Memory B cell (primary cell): ENCODE results near the gene FHDC1.

ENCODE experiments used
- ATAC-seq: fragments of 150-1000 bp; cut with Tn5 transposase; 2 replicates; pipeline ENCODE4 v1.10.0; 2021; ENCODE audit warnings: low read depth, mild to moderate bottlenecking, moderate library complexity
- DNase-seq, 2 donors: peaks; one replicate each; pipeline ENCODE4 v3.0.0; 2022; ENCODE audit warnings: low spot score in 2 of 2
- H3K27ac Mint-ChIP-seq: one replicate; pipeline ENCODE4 v1.8.0; 2022; ENCODE audit warnings: mild to moderate bottlenecking, moderate library complexity, mixed read lengths
- H3K27me3 Mint-ChIP-seq: one replicate; pipeline ENCODE4 v1.8.0; 2022; ENCODE audit warnings: mixed read lengths
- H3K36me3 Mint-ChIP-seq: one replicate; pipeline ENCODE4 v1.8.0; 2022; ENCODE audit warnings: mild to moderate bottlenecking, mixed read lengths
- H3K4me1 Mint-ChIP-seq: one replicate; pipeline ENCODE4 v1.8.0; 2022; ENCODE audit warnings: mixed read lengths
- H3K4me3 Mint-ChIP-seq: one replicate; pipeline ENCODE4 v1.8.0; 2022; ENCODE audit warnings: mild to moderate bottlenecking, moderate library complexity, mixed read lengths
- H3K9me3 Mint-ChIP-seq: one replicate; pipeline ENCODE4 v1.8.0; 2022; ENCODE audit warnings: mixed read lengths

The FHDC1 gene

GRCh38 chr4:152919826-152920225 is 16.3 kb upstream of the FHDC1 start:
- ATAC-seq (no peak), DNase-seq (no peak)
- Mint-ChIP-seq H3K27ac (no peak overlapping the region), H3K27me3 (no peaks in the 10 kb centered on the region), H3K9me3 (peaks cover 10% of the 10 kb centered on the region), H3K36me3 (peaks cover 15% of the 10 kb centered on the region), H3K4me1 (no peaks in the 10 kb centered on the region), H3K4me3 (no peak overlapping the region)

GRCh38 chr4:152920768-152921167 is 15.4 kb upstream of the FHDC1 start:
- Mint-ChIP-seq H3K36me3 (peaks cover 15% of the 10 kb centered on the region), H3K27ac (no peak overlapping the region), H3K4me3 (no peak overlapping the region), H3K9me3 (peaks cover 10% of the 10 kb centered on the region), H3K4me1 (no peaks in the 10 kb centered on the region), H3K27me3 (no peaks in the 10 kb centered on the region)
- DNase-seq: no peak
- ATAC-seq: no peak

GRCh38 chr4:152921284-152921683 is 14.8 kb upstream of the FHDC1 start:
- no peak overlapping the region for H3K27ac Mint-ChIP-seq
- no peaks in the 10 kb centered on the region for H3K4me1 Mint-ChIP-seq
- H3K9me3 Mint-ChIP-seq: peaks cover 10% of the 10 kb centered on the region
- H3K36me3 Mint-ChIP-seq: peaks cover 14% of the 10 kb centered on the region
- ATAC-seq (no peak), DNase-seq (no peak)
- H3K27me3 Mint-ChIP-seq: no peaks in the 10 kb centered on the region
- H3K4me3 Mint-ChIP-seq: no peak overlapping the region

DNA sequence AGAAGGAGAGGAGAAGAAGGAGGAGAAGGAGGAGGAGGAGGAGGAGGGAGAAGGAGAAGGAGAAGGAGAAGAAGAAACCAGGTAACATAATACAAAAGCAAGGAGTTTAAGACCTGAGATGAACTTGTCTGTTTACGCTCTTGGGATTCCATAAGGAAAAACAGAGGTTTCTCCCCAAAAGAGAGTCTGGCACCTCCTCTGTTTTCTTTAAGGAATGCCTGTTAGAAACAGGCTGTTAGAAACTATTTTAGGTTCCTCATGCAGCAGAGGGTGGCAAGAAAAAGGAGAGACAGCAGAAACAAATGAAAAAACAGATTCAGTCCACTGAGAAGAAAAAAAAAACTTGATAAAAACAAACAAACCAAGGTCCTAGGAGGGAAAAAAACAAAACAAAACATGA is 10.3 kb upstream of the FHDC1 start:
- peaks cover 5% of the 10 kb centered on the region for H3K4me1 Mint-ChIP-seq
- no peak overlapping the region for H3K27ac Mint-ChIP-seq
- no peak for DNase-seq
- no peak for ATAC-seq
- peaks cover 6% of the 10 kb centered on the region for H3K27me3 Mint-ChIP-seq
- peaks cover 5% of the 10 kb centered on the region for H3K9me3 Mint-ChIP-seq
- H3K4me3 Mint-ChIP-seq: no peak overlapping the region
- peaks cover 6% of the 10 kb centered on the region for H3K36me3 Mint-ChIP-seq

DNA sequence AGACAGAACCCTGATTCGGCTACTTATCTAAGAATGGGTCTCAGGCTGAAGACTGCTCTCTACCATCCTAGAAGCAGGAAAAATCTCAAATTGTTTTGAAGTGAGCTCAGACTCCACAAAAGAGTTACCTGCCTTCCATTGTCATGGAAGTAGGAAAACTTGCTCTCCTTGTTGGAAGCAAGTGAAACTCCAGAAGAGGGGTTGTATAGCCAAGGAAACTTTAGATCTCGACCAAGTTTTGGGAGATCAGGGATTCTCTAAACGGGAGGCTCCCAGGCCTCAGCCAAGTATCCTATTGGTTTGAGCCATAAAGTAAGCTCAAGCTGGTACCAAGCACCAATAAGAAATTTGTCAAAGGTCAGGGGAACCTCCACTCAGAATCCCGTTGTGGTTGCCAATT is 9.2 kb upstream of the FHDC1 start:
- H3K9me3 Mint-ChIP-seq: no peaks in the 10 kb centered on the region
- H3K36me3 Mint-ChIP-seq: peaks cover under 1% of the 10 kb centered on the region
- H3K4me1 Mint-ChIP-seq: peaks cover 5% of the 10 kb centered on the region
- no peak overlapping the region for H3K4me3 Mint-ChIP-seq
- no peak for DNase-seq
- ATAC-seq: no peak
- peaks cover 7% of the 10 kb centered on the region for H3K27me3 Mint-ChIP-seq
- no peak overlapping the region for H3K27ac Mint-ChIP-seq

- ATAC-seq: no peak
- H3K36me3 Mint-ChIP-seq: no peaks in the 10 kb centered on the region
- peaks cover 5% of the 10 kb centered on the region for H3K4me1 Mint-ChIP-seq
- H3K9me3 Mint-ChIP-seq: no peaks in the 10 kb centered on the region
- H3K27me3 Mint-ChIP-seq: peaks cover 7% of the 10 kb centered on the region
- no peak for DNase-seq
- H3K27ac Mint-ChIP-seq: peak overlapping the region; percentile 6
- H3K4me3 Mint-ChIP-seq: no peak overlapping the region
Observed at GRCh38 chr4:152927737-152928136, 8.4 kb upstream of the FHDC1 start.

GRCh38 chr4:152928286-152928685 is 7.8 kb upstream of the FHDC1 start:
- ATAC-seq (no peak), DNase-seq (no peak)
- Mint-ChIP-seq H3K9me3 (no peaks in the 10 kb centered on the region), H3K4me3 (no peak overlapping the region), H3K27ac (peak overlapping the region; percentile 6), H3K27me3 (peaks cover 7% of the 10 kb centered on the region), H3K4me1 (peaks cover 5% of the 10 kb centered on the region), H3K36me3 (no peaks in the 10 kb centered on the region)

DNA sequence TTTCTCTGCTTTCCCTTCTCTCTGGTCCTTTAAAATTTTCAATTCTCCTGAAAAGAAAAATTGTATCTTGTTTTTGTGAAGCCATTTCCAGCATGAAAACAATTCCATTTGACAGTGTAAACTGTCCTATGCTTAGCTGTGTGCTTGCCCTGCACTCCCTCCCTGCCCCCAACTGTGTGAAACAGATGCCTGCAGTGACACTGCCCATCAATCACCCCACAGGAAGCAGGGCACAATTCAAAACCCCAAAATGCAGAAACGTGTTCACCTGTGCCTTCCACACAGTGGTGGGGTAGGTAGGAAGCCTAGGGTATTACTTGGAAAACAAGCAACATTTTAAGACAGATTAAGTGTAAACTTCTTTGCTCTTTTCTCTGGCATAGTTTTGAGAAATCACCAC is 6.2 kb upstream of the FHDC1 start:
- Mint-ChIP-seq H3K27ac (no peak overlapping the region), H3K4me3 (no peak overlapping the region), H3K4me1 (peaks cover 9% of the 10 kb centered on the region), H3K36me3 (no peaks in the 10 kb centered on the region), H3K27me3 (peaks cover 16% of the 10 kb centered on the region), H3K9me3 (no peaks in the 10 kb centered on the region)
- DNase-seq: no peak
- ATAC-seq: no peak

DNA sequence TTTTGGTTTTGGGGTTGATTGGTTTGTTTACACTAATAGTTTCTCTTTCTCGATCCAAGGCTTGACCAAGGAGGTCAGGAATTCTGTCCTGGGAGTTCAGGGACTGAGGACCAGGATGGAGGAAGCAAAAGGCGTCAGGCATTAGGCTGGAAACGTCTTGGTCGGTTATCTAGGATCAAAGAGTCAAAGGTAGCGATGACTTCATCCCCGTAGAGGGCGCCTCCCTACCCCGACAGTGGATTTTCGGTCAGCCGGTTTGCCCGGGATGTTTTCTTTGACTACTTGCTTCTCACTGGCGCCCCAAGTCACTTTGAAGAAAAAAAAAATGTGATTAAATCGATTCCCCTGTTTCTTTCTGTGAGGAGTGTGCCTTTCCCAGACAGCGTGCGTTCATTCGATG is 980 bp upstream of the FHDC1 start:
- no peaks in the 10 kb centered on the region for H3K9me3 Mint-ChIP-seq
- no peaks in the 10 kb centered on the region for H3K36me3 Mint-ChIP-seq
- ATAC-seq (no peak), DNase-seq (no peak)
- peaks cover 18% of the 10 kb centered on the region for H3K4me1 Mint-ChIP-seq
- peaks cover 21% of the 10 kb centered on the region for H3K27me3 Mint-ChIP-seq
- H3K4me3 Mint-ChIP-seq: peak overlapping the region; percentile 85
- no peak overlapping the region for H3K27ac Mint-ChIP-seq

DNA sequence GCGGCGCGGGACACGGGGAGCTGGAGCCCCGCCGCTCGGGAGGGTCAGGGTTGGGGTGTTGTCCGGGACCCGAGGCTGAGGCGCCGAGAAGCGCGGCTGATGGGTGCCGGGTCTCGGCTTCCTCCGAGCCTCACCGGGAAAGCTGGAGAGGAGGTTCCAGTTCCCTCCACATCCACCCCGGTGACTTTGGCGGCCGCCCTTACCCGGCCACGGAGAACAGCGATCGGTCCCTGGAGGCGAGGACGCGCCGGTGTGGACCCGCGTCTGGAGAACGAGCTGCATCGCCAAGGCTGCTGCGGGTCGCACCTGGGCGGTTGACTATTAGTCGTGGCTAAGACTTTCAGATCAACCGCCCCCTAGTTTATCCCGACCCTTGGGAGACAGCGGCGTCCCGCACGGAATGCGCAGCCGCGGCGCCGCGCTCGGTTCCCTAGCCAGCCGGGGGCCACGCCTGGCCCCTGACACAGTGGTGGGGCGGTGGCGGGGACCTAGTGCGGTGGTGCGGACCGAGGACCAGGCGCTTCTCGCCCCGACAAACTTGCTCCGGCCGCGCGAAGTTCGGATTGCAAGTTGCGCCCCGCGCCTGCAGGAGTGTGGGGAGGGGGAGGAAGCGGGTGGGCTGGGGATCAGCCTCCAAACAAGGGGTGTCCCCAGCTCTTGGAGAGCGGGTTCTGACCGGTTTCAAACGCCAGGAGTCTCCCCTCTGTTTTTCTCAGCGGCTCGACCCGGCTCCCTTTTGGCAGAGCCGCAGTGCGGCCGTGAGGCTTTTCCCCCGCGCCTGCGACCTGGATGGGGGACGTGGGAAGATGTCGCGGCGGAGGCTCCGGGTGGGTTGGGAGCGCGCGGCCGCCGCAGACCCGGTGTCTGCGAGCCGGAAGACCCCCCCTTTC is 568 bp downstream of the FHDC1 start:
- DNase-seq (peak; percentile 18 to 47), ATAC-seq (peak; percentile 28)
- Mint-ChIP-seq H3K4me1 (peaks cover 18% of the 10 kb centered on the region), H3K4me3 (peak overlapping the region; percentile 79), H3K27me3 (peaks cover 20% of the 10 kb centered on the region), H3K9me3 (no peaks in the 10 kb centered on the region), H3K27ac (no peak overlapping the region), H3K36me3 (no peaks in the 10 kb centered on the region)

GRCh38 chr4:152937336-152938236 is 1.5 kb downstream of the FHDC1 start:
- Mint-ChIP-seq H3K4me3 (peak overlapping the region; percentile 84), H3K27me3 (peaks cover 20% of the 10 kb centered on the region), H3K27ac (no peak overlapping the region), H3K4me1 (peaks cover 18% of the 10 kb centered on the region), H3K9me3 (no peaks in the 10 kb centered on the region), H3K36me3 (no peaks in the 10 kb centered on the region)
- peak; percentile 21 to 42 for DNase-seq
- ATAC-seq: peak; percentile 65

- no peaks in the 10 kb centered on the region for H3K9me3 Mint-ChIP-seq
- DNase-seq (no peak), ATAC-seq (no peak)
- H3K36me3 Mint-ChIP-seq: no peaks in the 10 kb centered on the region
- no peak overlapping the region for H3K27ac Mint-ChIP-seq
- peaks cover 20% of the 10 kb centered on the region for H3K27me3 Mint-ChIP-seq
- H3K4me3 Mint-ChIP-seq: peak overlapping the region; percentile 84
- H3K4me1 Mint-ChIP-seq: peaks cover 18% of the 10 kb centered on the region
Observed at GRCh38 chr4:152938237-152938947, 2.3 kb downstream of the FHDC1 start.

DNA sequence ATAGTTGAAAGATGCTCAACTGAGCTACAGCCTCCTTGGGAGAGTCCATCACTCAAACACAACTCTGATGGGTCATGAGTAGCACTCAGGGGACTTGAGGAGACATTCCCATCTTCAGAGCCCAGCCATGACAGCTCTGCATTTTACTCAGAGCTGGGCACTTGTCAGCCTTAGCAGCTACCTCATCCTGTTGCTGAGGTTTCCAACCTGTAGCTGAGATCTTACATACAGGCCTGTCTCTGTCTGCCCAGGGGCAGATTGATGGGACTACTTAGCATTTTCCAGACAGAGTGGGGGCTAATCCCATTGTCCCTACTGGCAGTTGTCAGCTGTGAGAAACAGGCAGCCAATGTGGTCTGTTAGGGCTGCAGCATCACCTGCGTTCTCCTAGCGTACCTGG is 3.5 kb downstream of the FHDC1 start:
- Mint-ChIP-seq H3K9me3 (no peaks in the 10 kb centered on the region), H3K36me3 (no peaks in the 10 kb centered on the region), H3K27me3 (peaks cover 12% of the 10 kb centered on the region), H3K4me1 (peaks cover 15% of the 10 kb centered on the region), H3K27ac (no peak overlapping the region), H3K4me3 (no peak overlapping the region)
- DNase-seq (no peak), ATAC-seq (no peak)

DNA sequence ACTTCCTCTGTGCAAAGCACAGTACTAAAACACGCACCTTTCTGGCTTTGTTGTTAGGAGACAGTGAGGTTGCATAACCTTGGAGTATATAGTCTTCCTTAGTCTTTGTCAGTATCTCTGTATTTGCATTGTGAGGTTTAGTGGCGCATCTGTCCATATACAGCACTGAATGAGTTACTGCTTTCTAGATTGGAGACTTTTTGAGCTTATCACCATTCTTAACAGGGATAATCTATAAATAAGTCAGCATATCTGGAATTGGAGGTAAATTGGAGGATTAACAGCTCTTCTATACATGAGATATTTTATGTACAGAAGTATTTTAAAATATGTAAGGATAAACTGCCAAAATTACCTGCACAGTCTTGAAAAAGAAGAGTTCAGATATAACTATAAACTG is 4.3 kb downstream of the FHDC1 start:
- Mint-ChIP-seq H3K27ac (no peak overlapping the region), H3K9me3 (no peaks in the 10 kb centered on the region), H3K4me3 (no peak overlapping the region), H3K27me3 (peaks cover 9% of the 10 kb centered on the region), H3K36me3 (no peaks in the 10 kb centered on the region), H3K4me1 (peaks cover 9% of the 10 kb centered on the region)
- ATAC-seq (no peak), DNase-seq (no peak)
